CD4-positive, alpha-beta memory T cell (primary cell): Measurements from ENCODE around the gene ZNF646. TPM values are rescaled to one million over a fixed set of nuclear protein-coding genes. Genes with fewer than 3 reads are reported as not detected.

ENCODE experiments used
- CTCF ChIA-PET: fragments of 350-600 bp; sonication (Branson Sonifier 250); formaldehyde crosslinking; loops from one replicate; lab custom pipeline; 2021; ENCODE audit warnings: inconsistent platforms; ENCODE audit not compliant: partially characterized antibody; lab: Charles Lee
- POLR2A ChIA-PET: fragments of 350-600 bp; sonication (Branson Sonifier 250); formaldehyde crosslinking; loops from one replicate; lab custom pipeline; 2021; ENCODE audit not compliant: partially characterized antibody; lab: Charles Lee
- DNase-seq, 5 donors: peaks; one replicate each; pipeline versions ENCODE4 v3.0.0 to v3.0.0-alpha.2; 2020 to 2022; ENCODE audit warnings: mixed read lengths in 1 of 5
- H3K27ac ChIP-seq: one replicate; pipeline ENCODE4 v1.7.0; 2013; ENCODE audit warnings: low read depth, low read length
- H3K27me3 ChIP-seq: 2 replicates; pipeline ENCODE4 v1.7.0; 2013; ENCODE audit warnings: mild to moderate bottlenecking, low read length, moderate library complexity; ENCODE audit not compliant: insufficient read depth
- H3K36me3 ChIP-seq: 2 replicates; pipeline ENCODE4 v1.7.0; 2013; ENCODE audit warnings: mild to moderate bottlenecking, low read length, moderate library complexity; ENCODE audit not compliant: insufficient read depth
- H3K4me1 ChIP-seq: 2 replicates; pipeline ENCODE4 v1.7.0; 2013; ENCODE audit warnings: mild to moderate bottlenecking, low read length, moderate library complexity; ENCODE audit not compliant: insufficient read depth
- H3K4me3 ChIP-seq, 2 donors: one replicate each; pipeline ENCODE4 v1.7.0; 2013; ENCODE audit warnings: low read length in 2 of 2, mild to moderate bottlenecking in 1 of 2
- H3K9me3 ChIP-seq, 2 donors: one replicate each; pipeline ENCODE4 v1.7.0; 2013; ENCODE audit warnings: low read length in 2 of 2, control low read depth in 1 of 2; ENCODE audit not compliant: control insufficient read depth in 1 of 2
- H3K27ac Mint-ChIP-seq, 7 donors: one replicate each; pipeline ENCODE4 v1.8.0; 2020 to 2021; ENCODE audit warnings: mixed read lengths in 7 of 7, mild to moderate bottlenecking in 6 of 7, inconsistent platforms in 3 of 7, moderate library complexity in 3 of 7
- H3K27me3 Mint-ChIP-seq, 2 donors: one replicate each; pipeline ENCODE4 v1.8.0; 2020 to 2021; ENCODE audit warnings: mixed read lengths in 2 of 2
- H3K36me3 Mint-ChIP-seq, 2 donors: one replicate each; pipeline ENCODE4 v1.8.0; 2020 to 2021; ENCODE audit warnings: mixed read lengths in 2 of 2, inconsistent platforms in 1 of 2, mild to moderate bottlenecking in 1 of 2
- H3K4me1 Mint-ChIP-seq, 4 donors: one replicate each; pipeline ENCODE4 v1.8.0; 2020 to 2021; ENCODE audit warnings: mixed read lengths in 4 of 4, mild to moderate bottlenecking in 1 of 4
- H3K4me3 Mint-ChIP-seq, 8 donors: one replicate each; pipeline ENCODE4 v1.8.0; 2020 to 2021; ENCODE audit warnings: mixed read lengths in 8 of 8, mild to moderate bottlenecking in 7 of 8, moderate library complexity in 6 of 8, inconsistent platforms in 3 of 8
- H3K9me3 Mint-ChIP-seq, 8 donors: one replicate each; pipeline ENCODE4 v1.8.0; 2020 to 2021; ENCODE audit warnings: mixed read lengths in 8 of 8, mild to moderate bottlenecking in 5 of 8, inconsistent platforms in 3 of 8, moderate library complexity in 1 of 8
- intact Hi-C: fragments of 100-400 bp; cut with micrococcal nuclease; formaldehyde crosslinking; loops from one replicate; pipeline ENCODE4 v1.15.1; 2023
- polyA plus RNA-seq, 2 donors: library from polyadenylated mRNA; unstranded; fragments of 300-500 nt; fragmentation: Illumina TruSeq; gene quantifications; one replicate each; pipeline ENCODE4 v1.2.3, GENCODE V29; 2021
- total RNA-seq, 2 experiments: library from RNA; stranded (reverse); gene quantifications; one replicate each; pipeline ENCODE4 v1.2.3, GENCODE V29; 2021

Gene ZNF646
- total and polyA plus RNA-seq, 4 experiments from 2014 or later, result 0.77 to 47.0 (median 27.9) TPM

DNA sequence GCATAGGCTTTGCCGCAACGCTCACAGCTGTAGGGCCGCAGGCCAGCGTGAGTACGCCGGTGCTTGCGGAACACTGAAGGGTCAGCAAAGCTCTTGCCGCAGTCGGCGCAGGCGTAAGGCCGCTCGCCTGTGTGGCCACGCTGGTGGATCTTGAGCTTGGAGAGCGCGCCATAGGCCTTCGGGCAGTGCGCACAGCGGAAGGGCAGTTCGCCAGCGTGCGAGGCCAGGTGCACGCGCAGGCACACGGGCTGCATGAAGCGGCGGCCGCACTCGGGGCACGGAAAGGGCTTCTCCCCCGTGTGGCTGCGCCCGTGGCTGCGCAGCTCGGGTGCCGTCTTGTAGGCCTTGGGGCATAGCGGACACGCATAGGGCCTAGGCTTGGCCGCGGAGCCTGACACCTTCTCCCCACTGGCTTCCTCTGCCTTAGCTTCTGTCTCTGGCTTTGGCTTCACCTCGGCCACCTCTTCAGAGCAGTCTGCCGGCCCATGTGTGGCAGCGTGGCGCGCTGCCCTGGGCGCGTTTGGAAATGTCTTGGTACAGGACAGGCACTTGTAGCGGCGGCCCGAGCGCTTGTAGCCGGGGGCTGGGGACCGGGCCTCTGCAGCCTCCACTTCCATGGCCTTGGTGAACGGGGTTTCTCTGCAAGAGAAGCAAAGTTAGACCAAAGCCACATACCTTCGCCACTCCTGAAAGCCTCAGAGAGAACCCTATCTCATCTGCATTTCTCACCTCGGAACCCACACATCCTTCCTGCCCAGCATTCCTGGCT, 10.2 kb upstream of the ZNF646 start:
- H3K27me3 ChIP-seq, result no peaks in the 10 kb centered on the region
- Mint-ChIP-seq H3K4me1 (peaks cover 26 to 66% (median 48%) of the 10 kb centered on the region in 4 donors), H3K27ac (peak overlapping the region; percentile 77 to 89 (median 85)), H3K27me3 (no peaks in the 10 kb centered on the region), H3K9me3 (no peaks in the 10 kb centered on the region), H3K36me3 (peaks cover 12 to 18% of the 10 kb centered on the region in 2 donors), H3K4me3 (peak overlapping the region; percentile 72 to 92 (median 84))
- no peak overlapping the region for H3K4me3 ChIP-seq
- ChIA-PET CTCF (no interaction called here), POLR2A (interaction anchor here (1.1 to 3.0 kb wide), 2 partner anchors 10 to 116 kb away, joined by 5 to 23 read pairs; partner anchors contain the start of genes FUS, ZNF646 and ZNF668)
- intact Hi-C loops, result no loop called here
- peaks cover 47% of the 10 kb centered on the region for H3K4me1 ChIP-seq
- peak overlapping the region; percentile 9 for H3K27ac ChIP-seq
- DNase-seq, result peak; percentile 25 to 39 (median 30)
- H3K9me3 ChIP-seq, result no peaks in the 10 kb centered on the region
- no peaks in the 10 kb centered on the region for H3K36me3 ChIP-seq

DNA sequence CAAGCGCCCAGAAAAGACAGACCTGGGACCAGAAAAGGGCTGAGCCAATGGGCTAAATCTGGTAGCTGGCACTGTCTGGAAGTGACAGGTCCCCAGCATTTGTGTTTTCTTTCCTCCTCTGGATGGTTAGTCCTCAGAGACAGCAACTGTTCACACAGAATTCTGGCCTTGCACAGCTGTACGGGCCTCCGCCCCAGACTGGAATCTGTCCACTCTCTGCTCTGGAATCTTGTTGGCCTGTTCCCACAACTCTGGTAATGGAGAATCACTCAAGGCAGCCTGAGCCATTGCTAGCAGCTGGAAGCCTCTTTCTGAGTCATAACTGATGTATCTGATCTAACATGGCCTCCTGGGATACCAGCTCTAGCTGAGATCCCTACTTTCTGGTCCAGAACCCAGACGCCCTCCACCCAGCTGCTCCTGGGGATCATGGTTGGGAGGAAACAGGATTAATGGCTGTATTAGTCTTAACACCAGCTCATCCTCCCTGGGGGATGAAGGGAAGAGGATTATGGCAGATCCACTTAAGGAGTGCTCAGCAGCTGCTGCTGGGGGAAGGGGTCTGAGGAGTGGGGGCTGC, 9.2 kb upstream of the ZNF646 start:
- no peaks in the 10 kb centered on the region for H3K27me3 Mint-ChIP-seq
- H3K4me1 ChIP-seq, result peaks cover 47% of the 10 kb centered on the region
- no peaks in the 10 kb centered on the region for H3K27me3 ChIP-seq
- POLR2A ChIA-PET, result interaction anchor here (0.9 to 3.0 kb wide), 3 partner anchors 9 to 115 kb away, joined by 3 to 23 read pairs (median 5); partner anchors contain the start of genes FUS, ZNF646 and ZNF668
- no peak for DNase-seq
- intact Hi-C loops, result no loop called here
- no peaks in the 10 kb centered on the region for H3K36me3 ChIP-seq
- H3K9me3 ChIP-seq, result no peaks in the 10 kb centered on the region
- H3K9me3 Mint-ChIP-seq, result no peaks in the 10 kb centered on the region
- peaks cover 29 to 70% (median 52%) of the 10 kb centered on the region in 4 donors for H3K4me1 Mint-ChIP-seq
- H3K4me3 Mint-ChIP-seq, result peak overlapping the region; percentile 72 to 92 (median 84)
- H3K4me3 ChIP-seq, result no peak overlapping the region
- peak overlapping the region in 6 of 7 donors; percentile 71 to 89 (median 84) for H3K27ac Mint-ChIP-seq
- peak overlapping the region; percentile 9 for H3K27ac ChIP-seq
- peaks cover 10 to 14% of the 10 kb centered on the region in 2 donors for H3K36me3 Mint-ChIP-seq
- CTCF ChIA-PET, result no interaction called here

DNA sequence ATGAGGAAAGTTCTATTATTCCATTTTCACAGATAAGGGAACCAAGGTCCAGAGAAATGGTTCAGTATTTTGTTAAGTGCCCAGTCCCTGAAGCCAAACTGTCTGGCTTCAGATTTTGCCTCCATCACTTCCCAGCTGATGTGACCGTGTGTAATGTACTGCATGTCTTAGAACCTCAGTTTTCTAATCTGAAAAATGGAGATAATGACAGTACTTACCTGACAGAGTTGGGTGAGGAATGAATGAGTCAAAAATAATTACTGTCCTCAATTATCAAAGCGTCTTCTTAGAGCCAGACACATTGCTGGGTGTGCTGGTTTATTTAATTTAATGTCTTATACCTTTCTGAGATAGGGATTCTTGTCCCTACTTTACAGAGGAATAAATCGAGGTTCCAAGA, 6.9 kb upstream of the ZNF646 start:
- H3K9me3 ChIP-seq, result no peaks in the 10 kb centered on the region
- Mint-ChIP-seq H3K27ac (peak overlapping the region in 1 of 7 donors; percentile 51), H3K4me1 (peaks cover 36 to 70% (median 56%) of the 10 kb centered on the region in 4 donors), H3K4me3 (no peak overlapping the region), H3K27me3 (no peaks in the 10 kb centered on the region), H3K9me3 (no peaks in the 10 kb centered on the region), H3K36me3 (peaks cover 6 to 9% of the 10 kb centered on the region in 2 donors)
- H3K36me3 ChIP-seq, result no peaks in the 10 kb centered on the region
- H3K4me3 ChIP-seq, result no peak overlapping the region
- ChIA-PET POLR2A (no interaction called here), CTCF (interaction anchor here (1.1 kb wide), 1 partner anchor 75 kb away, joined by 3 read pairs; no protein-coding TSS in a partner anchor)
- intact Hi-C loops, result no loop called here
- H3K4me1 ChIP-seq, result peaks cover 46% of the 10 kb centered on the region
- DNase-seq, result no peak
- H3K27ac ChIP-seq, result no peak overlapping the region
- H3K27me3 ChIP-seq, result no peaks in the 10 kb centered on the region

DNA sequence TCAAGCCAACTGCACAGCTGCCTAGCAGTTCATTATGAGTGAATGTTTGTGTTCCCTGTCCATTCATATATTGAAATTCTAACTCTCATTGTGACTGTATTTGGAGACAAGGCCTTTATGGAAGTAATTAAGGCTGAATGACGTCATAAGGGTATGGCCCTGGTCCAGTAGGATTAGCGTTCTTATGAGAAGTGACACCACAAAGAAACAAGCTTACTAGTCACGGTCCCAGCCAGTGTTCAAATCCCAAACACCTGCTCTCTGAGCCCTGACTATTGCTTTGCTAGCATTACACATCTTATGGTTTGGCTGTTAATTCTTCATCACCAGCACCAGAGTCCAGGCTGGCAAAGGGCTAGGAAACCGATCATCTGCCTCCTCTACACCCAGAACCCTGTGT, 2.4 kb upstream of the ZNF646 start:
- peak overlapping the region; percentile 92 to 99 (median 97) for H3K4me3 Mint-ChIP-seq
- ChIA-PET CTCF (interaction anchor here (0.9 to 1.5 kb wide), 2 partner anchors 45 to 136 kb away, joined by 3 to 4 read pairs; partner anchors contain the start of gene KAT8), POLR2A (interaction anchor here (3.0 to 3.9 kb wide), 2 partner anchors 37 to 70 kb away, joined by 67 to 74 read pairs; partner anchors contain the start of gene STX4)
- peaks cover 27 to 60% (median 39%) of the 10 kb centered on the region in 4 donors for H3K4me1 Mint-ChIP-seq
- Histone ChIP-seq H3K36me3 (peaks cover 10% of the 10 kb centered on the region), H3K9me3 (no peaks in the 10 kb centered on the region), H3K27me3 (no peaks in the 10 kb centered on the region), H3K4me1 (peaks cover 27% of the 10 kb centered on the region), H3K27ac (peak overlapping the region; percentile 87), H3K4me3 (peak overlapping the region in 1 of 2 donors; percentile 81)
- no peak for DNase-seq
- H3K36me3 Mint-ChIP-seq, result peaks cover 0 to 33% of the 10 kb centered on the region in 2 donors
- intact Hi-C loops, result no loop called here
- H3K9me3 Mint-ChIP-seq, result peaks cover 0 to 2% (median 0%) of the 10 kb centered on the region in 8 donors
- H3K27me3 Mint-ChIP-seq, result peaks cover 0 to 2% of the 10 kb centered on the region in 2 donors
- peak overlapping the region; percentile 93 to 98 (median 95) for H3K27ac Mint-ChIP-seq

DNA sequence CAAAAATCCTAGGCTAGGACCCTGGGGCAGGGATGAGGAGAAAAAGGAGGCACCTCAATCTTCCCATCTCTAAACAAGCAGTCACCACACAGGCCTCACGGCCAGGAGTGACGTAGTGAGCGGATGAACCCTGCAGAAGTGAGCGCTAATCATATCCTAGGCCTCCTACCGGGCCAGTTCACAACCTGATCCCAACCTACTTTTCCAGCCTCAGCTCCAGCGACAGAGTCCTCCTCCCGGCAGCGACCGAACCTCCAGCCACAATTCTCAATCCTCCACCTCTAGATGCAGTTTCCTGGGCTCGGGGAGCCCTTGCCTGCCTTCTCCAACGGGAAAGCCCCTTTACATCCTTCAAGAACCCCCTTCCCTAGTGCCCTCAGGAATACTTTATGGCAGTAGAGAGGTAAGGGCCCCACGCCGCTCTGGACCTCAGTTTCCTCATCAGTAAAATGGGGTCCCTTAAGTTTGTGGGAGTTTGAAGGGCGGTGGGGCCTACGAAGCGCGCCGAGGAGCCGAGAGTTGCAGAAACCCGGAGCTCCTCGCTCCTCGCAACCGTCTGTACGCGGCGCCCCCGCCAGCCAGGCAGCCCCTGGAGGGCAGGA, 1.6 kb upstream of the ZNF646 start:
- peak in 3 of 5 donors; percentile 22 to 47 (median 22) for DNase-seq
- H3K27me3 ChIP-seq, result no peaks in the 10 kb centered on the region
- H3K4me1 ChIP-seq, result peaks cover 27% of the 10 kb centered on the region
- peak overlapping the region; percentile 81 to 86 for H3K4me3 ChIP-seq
- ChIA-PET CTCF (interaction anchor here (0.9 to 1.9 kb wide), 2 partner anchors 70 to 137 kb away, joined by 3 to 10 read pairs; no protein-coding TSS in a partner anchor), POLR2A (interaction anchor here (1.0 to 4.2 kb wide), 18 partner anchors 8 to 796 kb away, joined by 3 to 74 read pairs (median 10); partner anchors contain the start of genes ARMC5, FUS, HSD3B7 and KAT8)
- H3K27ac ChIP-seq, result peak overlapping the region; percentile 87
- Mint-ChIP-seq H3K36me3 (peaks cover under 1 to 38% of the 10 kb centered on the region in 2 donors), H3K27ac (peak overlapping the region; percentile 93 to 98 (median 95)), H3K9me3 (peaks cover 0 to 2% (median 0%) of the 10 kb centered on the region in 8 donors), H3K4me3 (peak overlapping the region; percentile 92 to 99 (median 97)), H3K4me1 (peaks cover 24 to 54% (median 37%) of the 10 kb centered on the region in 4 donors), H3K27me3 (peaks cover 0 to 2% of the 10 kb centered on the region in 2 donors)
- intact Hi-C loops, result no loop called here
- no peaks in the 10 kb centered on the region for H3K9me3 ChIP-seq
- H3K36me3 ChIP-seq, result peaks cover 17% of the 10 kb centered on the region

DNA sequence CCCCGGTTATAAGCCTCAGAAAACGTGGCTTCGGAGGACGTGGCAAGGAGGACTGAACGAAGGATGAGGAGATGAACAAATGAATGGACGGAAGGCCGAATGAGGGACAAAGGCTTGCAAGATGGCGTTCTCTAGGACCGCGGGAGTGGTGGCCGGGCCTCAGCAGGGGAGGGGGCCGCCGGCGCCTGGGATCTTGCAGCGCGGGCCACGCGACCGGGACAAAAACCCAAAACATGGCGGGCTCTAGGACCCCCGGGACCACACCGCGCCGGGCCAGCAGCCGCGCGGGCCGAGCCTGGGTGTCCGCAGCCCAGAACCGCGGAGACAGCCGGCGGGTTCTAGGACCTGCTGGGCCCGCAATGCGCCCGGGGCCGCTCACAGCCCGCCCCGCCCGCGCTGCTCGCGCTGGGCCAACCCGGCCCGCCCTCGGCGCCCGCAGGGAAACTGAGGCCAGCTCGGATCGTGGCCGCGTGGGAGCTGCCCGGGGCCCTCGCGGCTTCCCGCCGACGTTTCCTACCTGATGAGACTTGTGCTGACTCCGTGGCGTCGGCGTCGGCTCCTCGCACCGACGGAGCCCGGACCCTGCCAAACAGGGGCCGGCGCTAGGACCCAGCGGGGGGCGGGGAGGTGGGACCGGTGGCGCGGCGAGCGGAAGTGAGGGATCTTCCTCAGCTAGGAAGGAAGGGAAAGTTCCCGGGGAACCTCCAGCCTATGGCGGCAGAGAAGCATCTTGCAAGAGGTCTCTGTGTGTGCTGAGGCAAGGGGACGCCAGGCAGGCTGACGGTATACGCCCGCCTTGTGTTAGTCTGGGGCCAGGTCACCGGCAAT, 866 bp upstream of the ZNF646 start:
- Mint-ChIP-seq H3K36me3 (peaks cover 6 to 45% of the 10 kb centered on the region in 2 donors), H3K4me3 (peak overlapping the region; percentile 92 to 99 (median 97)), H3K4me1 (peaks cover 24 to 58% (median 35%) of the 10 kb centered on the region in 4 donors), H3K9me3 (peaks cover 0 to 2% (median 0%) of the 10 kb centered on the region in 8 donors), H3K27ac (peak overlapping the region; percentile 93 to 99 (median 98)), H3K27me3 (peaks cover 0 to 2% of the 10 kb centered on the region in 2 donors)
- H3K27ac ChIP-seq, result peak overlapping the region; percentile 87
- ChIA-PET POLR2A (interaction anchor here (0.8 to 4.2 kb wide), 37 partner anchors 9 to 800 kb away, joined by 3 to 74 read pairs (median 5); partner anchors contain the start of genes ARMC5, BCKDK, FBRS and FUS), CTCF (interaction anchor here (0.9 to 1.9 kb wide), 6 partner anchors 44 to 124 kb away, joined by 3 to 10 read pairs (median 4); partner anchors contain the start of genes HSD3B7 and KAT8)
- DNase-seq, result peak; percentile 84 to 91 (median 84)
- no peaks in the 10 kb centered on the region for H3K9me3 ChIP-seq
- intact Hi-C loops, result no loop called here
- peaks cover 24% of the 10 kb centered on the region for H3K36me3 ChIP-seq
- H3K4me1 ChIP-seq, result peaks cover 27% of the 10 kb centered on the region
- peak overlapping the region; percentile 81 to 86 for H3K4me3 ChIP-seq
- no peaks in the 10 kb centered on the region for H3K27me3 ChIP-seq
